GM12878 (cell line): ENCODE data around the gene ADCY7. TPM values are rescaled to one million over a fixed set of nuclear protein-coding genes. Genes with fewer than 3 reads are reported as not detected.

Experiments used
- ATAC-seq: fragments of 200-7000 bp; cut with Tn5 transposase; 3 replicates; pipeline ENCODE4 v1.9.1; 2020; ENCODE audit warnings: mild to moderate bottlenecking, moderate library complexity
- BruUV-seq: library from RNA; stranded (reverse); fragments of 400-500 nt; replicated peaks from 2 replicates; lab custom pipeline; 2021; lab: Mats Ljungman, UMichigan
- CTCF ChIA-PET: fragments of 300-600 bp; sonication (Branson Sonifier 250); formaldehyde crosslinking; extraction: SDS; loops from one replicate; lab custom pipeline; 2021; ENCODE audit warnings: inconsistent platforms; lab: Yijun Ruan, JAX
- POLR2A ChIA-PET: fragments of 350-600 bp; formaldehyde crosslinking; extraction: SDS; loops from one replicate; lab custom pipeline; 2021; ENCODE audit warnings: inconsistent platforms; lab: Charles Lee
- RAD21 ChIA-PET: fragments of 300-600 bp; sonication (Branson Sonifier 250); formaldehyde crosslinking; loops from one replicate; lab custom pipeline; 2023; ENCODE audit warnings: antibody characterized with exemption; ENCODE audit not compliant: unreplicated experiment; lab: Charles Lee
- SMC1A ChIA-PET: fragments of 300-600 bp; sonication (Branson Sonifier 250); formaldehyde crosslinking; loops from one replicate; lab custom pipeline; 2023; ENCODE audit not compliant: unreplicated experiment, uncharacterized antibody; lab: Charles Lee
- DNase-seq: peaks from one replicate; pipeline ENCODE4 v3.0.0-alpha.2; 2011; ENCODE audit warnings: low read depth, low spot score
- FAIRE-seq: peaks from 3 replicates; lab custom pipeline; 2011; peaks lifted over from hg19 to GRCh38; lab: Jason Lieb, UNC
- H2AFZ ChIP-seq: 2 replicates; pipeline ENCODE4 v1.6.0; 2011; ENCODE audit warnings: low read depth, low read length, control low read depth; ENCODE audit not compliant: control insufficient read depth
- H3K27ac ChIP-seq: 2 replicates; pipeline ENCODE4 v1.5.1; 2011; ENCODE audit warnings: control low read depth; ENCODE audit not compliant: control insufficient read depth, insufficient read depth
- H3K27me3 ChIP-seq, 2 experiments: replicated peaks in 1 of 2; 2 replicates each; pipeline versions ENCODE4 v1.6.0 to v1.6.1; 2011; ENCODE audit warnings: low read length in 1 of 2; ENCODE audit not compliant: control insufficient read depth in 2 of 2, insufficient read depth in 2 of 2
- H3K36me3 ChIP-seq, 2 experiments: 2 replicates each; pipeline ENCODE4 v1.5.1; 2011; ENCODE audit warnings: low read length in 1 of 2; ENCODE audit not compliant: control insufficient read depth in 2 of 2, insufficient read depth in 2 of 2
- H3K4me1 ChIP-seq: 2 replicates; pipeline ENCODE4 v1.6.1; 2011; ENCODE audit warnings: mild to moderate bottlenecking, low read length, moderate library complexity, mixed read lengths; ENCODE audit not compliant: control insufficient read depth, insufficient read depth
- H3K4me2 ChIP-seq: 2 replicates; pipeline ENCODE4 v1.6.0; 2011; ENCODE audit warnings: control low read depth; ENCODE audit not compliant: control insufficient read depth, insufficient read depth
- H3K4me3 ChIP-seq: fragments of 200-600 bp; sonication (generic); 2 replicates; pipeline ENCODE4 v1.5.1; 2016
- H3K79me2 ChIP-seq: 2 replicates; pipeline ENCODE4 v1.6.0; 2011; ENCODE audit warnings: low read length; ENCODE audit not compliant: control insufficient read depth, insufficient read depth
- H3K9ac ChIP-seq: 2 replicates; pipeline ENCODE4 v1.8.0; 2011; ENCODE audit warnings: low read length, control low read depth, mixed read lengths; ENCODE audit not compliant: control insufficient read depth, insufficient read depth
- H3K9me3 ChIP-seq: replicated peaks from 3 replicates; pipeline ENCODE4 v1.5.1; 2011; ENCODE audit warnings: mild to moderate bottlenecking, low read length; ENCODE audit not compliant: control insufficient read depth, insufficient read depth
- H4K20me1 ChIP-seq: 2 replicates; pipeline ENCODE4 v1.6.0; 2011; ENCODE audit not compliant: control insufficient read depth, insufficient read depth
- FOXM1 ChIP-seq: IDR thresholded peaks from 2 replicates; pipeline ENCODE4 v1.6.1; 2012; ENCODE audit warnings: low read depth, mild to moderate bottlenecking, inconsistent platforms, low read length, moderate library complexity
- PML ChIP-seq: IDR thresholded peaks from 2 replicates; pipeline ENCODE4 v1.6.1; 2012; ENCODE audit warnings: low read length, inconsistent platforms
- SMC3 ChIP-seq: IDR thresholded peaks from 2 replicates; pipeline ENCODE4 v1.6.1; 2011; ENCODE audit warnings: low read length, improper control_type of control experiment, borderline replicate concordance
- SPI1 ChIP-seq: IDR thresholded peaks from 2 replicates; pipeline ENCODE4 v1.6.1; 2011; ENCODE audit warnings: low read depth, mild to moderate bottlenecking, low read length, moderate library complexity, borderline replicate concordance; ENCODE audit not compliant: insufficient read depth
- ZBTB11 ChIP-seq: fragments of 450-650 bp; formaldehyde crosslinking; IDR thresholded peaks from 2 replicates; pipeline ENCODE4 v1.5.0; 2022; ENCODE audit warnings: mild to moderate bottlenecking, missing genetic modification characterization
- WGBS: methylation state at CpG from one replicate; pipeline ENCODE4 v1.1.6; 2016; ENCODE audit warnings: low lambda C conversion rate; ENCODE audit not compliant: insufficient replicate concordance, insufficient coverage; ENCODE audit errors: missing lambda C conversion rate; 5-methylcytosine and 5-hydroxymethylcytosine counted together
- in situ Hi-C: fragments of 300-500 bp; cut with MboI; formaldehyde crosslinking; loops from 9 replicates; pipeline ENCODE4 v1.14.3; 2018; ENCODE audit warnings: mixed read lengths
- intact Hi-C: fragments of 100-400 bp; cut with micrococcal nuclease; formaldehyde crosslinking; loops from one replicate; pipeline ENCODE4 v1.14.2; 2022; ENCODE audit not compliant: unreplicated experiment
- polyA plus RNA-seq, 11 experiments: library from polyadenylated mRNA; depleted of rRNA in 4 of 11; unstranded in 6 of 11; stranded (reverse) in 5 of 11; fragments of >200 nt; fragmentation: Nextera tagmentation in 4 of 11; fragmentation: Illumina TruSeq in 1 of 11; extraction: Ambion mirVana in 4 of 11; extraction: Trizol in 1 of 11; gene quantifications; 1 replicate in 1 of 11; 2 replicates in 10 of 11; pipeline versions ENCODE4 v1.2.1 to v1.2.3, GENCODE V29; 2011 to 2016; ENCODE audit warnings: inconsistent platforms in 2 of 11, missing spikeins in 2 of 11, low read depth in 1 of 11
- total RNA-seq, 4 experiments: library from RNA; depleted of rRNA in 3 of 4; stranded (reverse); fragments of >200 nt in 3 of 4; fragmentation: Illumina TruSeq in 1 of 4; extraction: Trizol in 1 of 4; gene quantifications; 2 replicates each; pipeline versions ENCODE4 v1.2.1 to v1.2.3, GENCODE V29; 2013 to 2021
- TF ChIP-seq, protein P1 (sequence below): IDR thresholded peaks from 2 replicates; pipeline ENCODE4 v1.6.1; 2011; ENCODE audit warnings: borderline replicate concordance, low read depth, mild to moderate bottlenecking, moderate library complexity, mixed read lengths, low read length; ENCODE audit not compliant: insufficient read depth; ENCODE audit errors: extremely low read length

Gene ADCY7
- total and polyA plus RNA-seq, 10 of the 15 experiments (the other 5 are each of a cell fraction or from before 2014, with no cell fraction given), result 1.2 to 87.9 (median 24.4) TPM

DNA sequence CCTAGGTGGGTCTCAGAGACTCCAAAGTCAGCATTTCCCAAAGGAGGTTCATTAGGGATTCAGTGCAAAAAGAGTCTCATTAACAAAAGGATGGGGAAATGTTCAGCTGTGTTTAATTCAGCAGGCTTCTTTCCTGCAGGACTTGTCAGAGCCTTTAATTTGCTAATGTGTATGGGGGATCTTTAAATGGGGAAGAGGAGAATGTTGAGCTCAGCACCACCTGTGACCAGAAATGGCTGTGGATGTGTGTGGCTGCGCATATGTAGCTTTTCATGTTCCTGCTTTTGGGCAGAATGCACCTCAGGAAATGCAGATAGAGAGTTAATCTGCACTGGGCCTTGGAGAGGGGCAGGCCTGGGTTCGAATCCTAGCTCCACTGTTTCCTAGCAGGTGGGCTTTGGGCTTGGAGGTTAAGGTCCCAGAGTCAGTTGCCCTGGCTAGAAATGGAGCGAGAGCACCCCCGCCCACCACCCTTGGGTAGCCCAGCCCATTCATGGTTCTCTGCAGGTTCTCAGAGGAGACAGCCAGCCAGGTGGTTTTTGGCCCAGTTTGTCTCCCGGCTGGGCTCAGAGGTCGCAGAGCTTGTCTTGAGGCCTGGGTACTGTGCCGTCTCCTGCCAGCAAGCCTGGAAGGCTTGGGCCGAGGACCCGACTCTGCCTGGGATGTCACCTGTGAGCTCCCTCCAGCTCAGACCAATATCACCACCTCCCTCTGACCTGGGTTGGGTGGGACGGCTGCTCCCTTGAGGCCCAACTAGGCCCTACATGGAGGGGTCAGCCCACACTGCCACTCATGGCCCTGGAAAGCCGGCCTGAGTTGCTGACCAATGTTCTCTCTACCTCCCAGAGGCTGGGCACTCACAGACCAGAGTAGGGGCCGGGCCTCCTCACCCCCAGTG is 9.3 kb downstream of the ADCY7 start:
- SMC1A ChIA-PET, result interaction anchor here (0.6 to 4.0 kb wide), 16 partner anchors 7 to 471 kb away, joined by 3 to 24 read pairs (median 4); partner anchors contain the start of gene ADCY7
- Histone ChIP-seq H3K9ac (peak overlapping the region; percentile 94), H3K79me2 (peaks cover 64% of the 10 kb centered on the region), H3K4me3 (peak overlapping the region; percentile 70), H3K4me2 (peak overlapping the region; percentile 99), H2AFZ (no peak overlapping the region), H3K4me1 (peaks cover 61% of the 10 kb centered on the region), H3K27me3 (no peaks in the 10 kb centered on the region), H4K20me1 (no peaks in the 10 kb centered on the region), H3K36me3 (0 out of 4 replicates have a peak, but pooled peaks cover 0 to 2% of the 10 kb centered on the region in 2 experiments), H3K27ac (peak overlapping the region; percentile 93), H3K9me3 (no peaks in the 10 kb centered on the region; the same call in 2 of the 3 replicates)
- RAD21 ChIA-PET, result interaction anchor here (0.9 to 3.8 kb wide), 19 partner anchors 7 to 531 kb away, joined by 3 to 24 read pairs (median 5); partner anchors contain the start of gene CNEP1R1
- intact Hi-C loops (loop anchor here (5.0 to 10.0 kb wide), 2 partner anchors 121 to 422 kb away; partner anchors contain the start of gene TENT4B), in situ Hi-C loops (no loop called here)
- FAIRE-seq (no peak), ATAC-seq (no peak), DNase-seq (no peak)
- POLR2A ChIA-PET, result interaction anchor here (0.6 to 2.3 kb wide), 10 partner anchors 10 to 1457 kb away, joined by 3 to 15 read pairs (median 3); partner anchors contain the start of genes ADCY7, CNEP1R1 and HEATR3
- CTCF ChIA-PET, result interaction anchor here (0.9 to 4.3 kb wide), 16 partner anchors 10 to 531 kb away, joined by 3 to 44 read pairs (median 6); partner anchors contain the start of genes ADCY7 and CNEP1R1
- TF ChIP-seq SMC3 (no peak), SPI1 (peak; percentile 27; the same call in 1 of the 2 replicates)
- BruUV-seq, result no TSS peak
- WGBS, result 74% methylated on average over 11 of the region's 12 CpGs

GRCh38 chr16:50276326-50276640 is 9.9 kb downstream of the ADCY7 start:
- in situ Hi-C loops (no loop called here), intact Hi-C loops (loop anchor here (5.0 to 10.0 kb wide), 2 partner anchors 121 to 421 kb away; partner anchors contain the start of gene TENT4B)
- TF ChIP-seq ZBTB11 (CRISPR knock-in tag) (no peak), PML (no peak), FOXM1 (no peak)
- TF ChIP-seq, protein P1, sequence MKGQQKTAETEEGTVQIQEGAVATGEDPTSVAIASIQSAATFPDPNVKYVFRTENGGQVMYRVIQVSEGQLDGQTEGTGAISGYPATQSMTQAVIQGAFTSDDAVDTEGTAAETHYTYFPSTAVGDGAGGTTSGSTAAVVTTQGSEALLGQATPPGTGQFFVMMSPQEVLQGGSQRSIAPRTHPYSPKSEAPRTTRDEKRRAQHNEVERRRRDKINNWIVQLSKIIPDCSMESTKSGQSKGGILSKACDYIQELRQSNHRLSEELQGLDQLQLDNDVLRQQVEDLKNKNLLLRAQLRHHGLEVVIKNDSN, result no peak
- Histone ChIP-seq H3K9me3 (no peaks in the 10 kb centered on the region; the same call in 2 of the 3 replicates), H3K27me3 (no peaks in the 10 kb centered on the region), H2AFZ (no peak overlapping the region), H3K4me1 (peaks cover 66% of the 10 kb centered on the region), H3K36me3 (0 out of 4 replicates have a peak, but pooled peaks cover 0 to 2% of the 10 kb centered on the region in 2 experiments), H4K20me1 (no peaks in the 10 kb centered on the region), H3K9ac (no peak overlapping the region), H3K4me2 (peak overlapping the region; percentile 99), H3K4me3 (peak overlapping the region; percentile 70; the same call in 1 of the 2 replicates), H3K27ac (peak overlapping the region; percentile 93), H3K79me2 (peaks cover 70% of the 10 kb centered on the region)
- WGBS, result 90% methylated on average over 2 of the region's 2 CpGs
- ATAC-seq (no peak), FAIRE-seq (no peak), DNase-seq (no peak)
- CTCF ChIA-PET, result interaction anchor here (1.3 to 4.3 kb wide), 4 partner anchors 11 to 65 kb away, joined by 3 to 44 read pairs (median 11); partner anchors contain the start of gene ADCY7
- BruUV-seq, result no TSS peak
- SMC1A ChIA-PET, result interaction anchor here (3.6 to 4.0 kb wide), 2 partner anchors 7 to 78 kb away, joined by 18 to 20 read pairs; no protein-coding TSS in a partner anchor
- POLR2A ChIA-PET, result no interaction called here
- RAD21 ChIA-PET, result interaction anchor here (2.0 to 2.8 kb wide), 2 partner anchors 31 to 78 kb away, joined by 6 to 9 read pairs; no protein-coding TSS in a partner anchor
